ENCODE results near the gene DNAJB12.
"Not testable (repeated sequence)": the region's sequence is repeated elsewhere in the genome, so short reads cannot be mapped to it uniquely, and the experiment has no call there.

Gene DNAJB12

GRCh38 chr10:72330069-72330426 lies 24.7 kb downstream of the DNAJB12 start:
- no peak for DNase-seq

- peak; percentile 24 for DNase-seq
Measured at GRCh38 chr10:72329290-72330068, 25.2 kb downstream of the DNAJB12 start.

- DNase-seq: peak; percentile 32
Measured at GRCh38 chr10:72328829-72329204, 25.9 kb downstream of the DNAJB12 start.

GRCh38 chr10:72328045-72328828 lies 26.5 kb downstream of the DNAJB12 start:
- peak; percentile 74 for DNase-seq

- DNase-seq: not testable (repeated sequence)
Measured at GRCh38 chr10:72326665-72327603, 27.8 kb downstream of the DNAJB12 start.

GRCh38 chr10:72325243-72326175 lies 29.2 kb downstream of the DNAJB12 start:
- not testable (repeated sequence) for DNase-seq

- DNase-seq: no peak
Measured at GRCh38 chr10:72323771-72324191, 30.9 kb downstream of the DNAJB12 start.

- DNase-seq: no peak
Measured at GRCh38 chr10:72323108-72323749, 31.5 kb downstream of the DNAJB12 start.

GRCh38 chr10:72322280-72323058 lies 32.2 kb downstream of the DNAJB12 start:
- peak; percentile 33 for DNase-seq

GRCh38 chr10:72322030-72322279 lies 32.8 kb downstream of the DNAJB12 start:
- no peak for DNase-seq

GRCh38 chr10:72321248-72322029 lies 33.3 kb downstream of the DNAJB12 start:
- DNase-seq: no peak

- DNase-seq: peak; percentile 89
Measured at GRCh38 chr10:72320676-72321247, 34.0 kb downstream of the DNAJB12 start.

GRCh38 chr10:72319416-72320254 lies 35.1 kb downstream of the DNAJB12 start:
- DNase-seq: peak; percentile 95

GRCh38 chr10:72318418-72319262 lies 36.1 kb downstream of the DNAJB12 start:
- DNase-seq: peak; percentile 70

GRCh38 chr10:72316748-72317435 lies 37.8 kb downstream of the DNAJB12 start:
- peak; percentile 94 for DNase-seq

GRCh38 chr10:72316386-72316700 lies 38.4 kb downstream of the DNAJB12 start:
- DNase-seq: no peak
